RWPE1 (cell line): ENCODE measurements around the gene HEXIM2.
A peak's percentile ranks its signal among the peaks of the same experiment; 100 is the strongest.
"Not testable (repeated sequence)": the region's sequence is repeated elsewhere in the genome, so short reads cannot be mapped to it uniquely, and the experiment has no call there.

ENCODE experiments used
- CTCF ChIA-PET: fragments of 350-600 bp; sonication (Branson Sonifier 250); formaldehyde crosslinking; extraction: SDS; loops from one replicate; lab custom pipeline; 2021; lab: Yijun Ruan, JAX
- POLR2A ChIA-PET: fragments of 400-600 bp; formaldehyde crosslinking; extraction: SDS; loops from one replicate; lab custom pipeline; 2020; ENCODE audit warnings: antibody characterized with exemption; ENCODE audit not compliant: low non-redundant PET; lab: Yijun Ruan, JAX
- DNase-seq: peaks from one replicate; pipeline ENCODE4 v3.0.0; 2012; ENCODE audit warnings: low spot score
- H3K27ac ChIP-seq: fragments of 450-650 bp; 2 replicates; pipeline ENCODE4 v1.5.1; 2017
- CTCF ChIP-seq: fragments of 450-650 bp; conservative IDR thresholded peaks from 2 replicates; pipeline ENCODE4 v1.5.1; 2017; ENCODE audit warnings: low read depth, mild to moderate bottlenecking

Gene HEXIM2

GRCh38 chr17:45200701-45201100, 39.0 kb downstream of the HEXIM2 start:
- CTCF ChIA-PET: interaction anchor here (0.7 to 0.9 kb wide), 3 partner anchors 18 to 49 kb away, joined by 3 to 4 read pairs (median 3); no protein-coding TSS in a partner anchor
- POLR2A ChIA-PET: interaction anchor here (0.5 to 1.0 kb wide), 2 partner anchors 45 to 49 kb away, joined by 6 to 9 read pairs; no protein-coding TSS in a partner anchor
- no peak for TF ChIP-seq CTCF
- H3K27ac ChIP-seq: peak overlapping the region; percentile 45
- no peak for DNase-seq

GRCh38 chr17:45201457-45201856, 39.8 kb downstream of the HEXIM2 start:
- DNase-seq: no peak
- CTCF ChIA-PET: interaction anchor here (0.5 to 0.9 kb wide), 7 partner anchors 18 to 212 kb away, joined by 3 to 6 read pairs (median 3); partner anchors contain the start of genes ACBD4 and HEXIM1
- no peak for TF ChIP-seq CTCF
- POLR2A ChIA-PET: interaction anchor here (0.5 to 1.0 kb wide), 2 partner anchors 46 to 49 kb away, joined by 6 to 9 read pairs; no protein-coding TSS in a partner anchor
- H3K27ac ChIP-seq: peak overlapping the region; percentile 45

GRCh38 chr17:45201880-45202279, 40.2 kb downstream of the HEXIM2 start:
- H3K27ac ChIP-seq: peak overlapping the region; percentile 45; the same call in 1 of the 2 replicates
- DNase-seq, POLR2A ChIA-PET: not testable (repeated sequence)
- CTCF ChIA-PET: interaction anchor here (0.5 to 0.9 kb wide), 5 partner anchors 29 to 211 kb away, joined by 3 to 6 read pairs (median 4); partner anchors contain the start of gene HEXIM1

GRCh38 chr17:45218895-45219661, 57.4 kb downstream of the HEXIM2 start:
- peak overlapping the region; percentile 12; the same call in 1 of the 2 replicates for H3K27ac ChIP-seq
- peak; percentile 89 for TF ChIP-seq CTCF
- CTCF ChIA-PET: interaction anchor here (0.6 to 2.4 kb wide), 28 partner anchors 8 to 612 kb away, joined by 3 to 24 read pairs (median 4); partner anchors contain the start of genes ACBD4 and MAP3K14
- POLR2A ChIA-PET: interaction anchor here (0.6 to 0.8 kb wide), 3 partner anchors 17 to 206 kb away, joined by 3 to 6 read pairs (median 3); no protein-coding TSS in a partner anchor
- DNase-seq: peak; percentile 70
